Activated naive CD4-positive, alpha-beta T cell treated with anti-CD3 and anti-CD28 coated beads for 36 hours (primary cell): Measurements from ENCODE around the gene SLC17A7. TPM values are rescaled to one million over a fixed set of nuclear protein-coding genes. Genes with fewer than 3 reads are reported as not detected.

ENCODE experiments used
- total RNA-seq, 2 experiments: library from RNA; stranded (reverse); gene quantifications; one replicate each; pipeline ENCODE4 v1.2.3, GENCODE V29; 2021

Gene SLC17A7
- total RNA-seq, 2 experiments from 2014 or later = 0.12 TPM

Other genes starting within 250 kb of the SLC17A7 start
- under 1 TPM; 0.77 to 0.98 TPM for gene SLC6A16, start 116.3 kb downstream of the SLC17A7 start, total RNA-seq
- 100 to 1,000 TPM; 182 to 189 TPM for gene CD37, start 106.1 kb downstream of the SLC17A7 start, total RNA-seq
- gene TEAD2, start 79.1 kb downstream of the SLC17A7 start, total RNA-seq = under 1 TPM in 1 of 2 experiments, not detected in 1; 0.20 TPM
- gene DKKL1, start 77.7 kb downstream of the SLC17A7 start, total RNA-seq = not detected
- 1 to 10 TPM; 2.4 to 3.2 TPM for gene KASH5, start 53.3 kb downstream of the SLC17A7 start, total RNA-seq
- not detected for gene PTH2, start 18.1 kb downstream of the SLC17A7 start, total RNA-seq
- not detected for gene GFY, start 16.1 kb downstream of the SLC17A7 start, total RNA-seq
- 10 to 100 TPM; 80.7 to 84.4 TPM for gene PIH1D1, start 10.3 kb upstream of the SLC17A7 start, total RNA-seq
- 10 to 100 TPM; 43.4 to 46.8 TPM for gene ALDH16A1, start 11.7 kb upstream of the SLC17A7 start, total RNA-seq
- 10 to 100 TPM; 23.9 to 28.4 TPM for gene FLT3LG, start 32.7 kb upstream of the SLC17A7 start, total RNA-seq
- gene RPL13A, start 46.1 kb upstream of the SLC17A7 start, total RNA-seq = 1,000 to 10,000 TPM; 4,441 to 4,607 TPM
- 1,000 to 10,000 TPM; 3,906 to 3,945 TPM for gene RPS11, start 54.9 kb upstream of the SLC17A7 start, total RNA-seq
- gene FCGRT, start 71.1 kb upstream of the SLC17A7 start, total RNA-seq = 10 to 100 TPM; 15.7 to 17.1 TPM
- gene RCN3, start 86.5 kb upstream of the SLC17A7 start, total RNA-seq = 1 to 10 TPM; 6.7 to 7.2 TPM
- 10 to 100 TPM; 76.4 to 77.4 TPM for gene NOSIP, start 139.0 kb upstream of the SLC17A7 start, total RNA-seq
- gene PRRG2, start 139.8 kb upstream of the SLC17A7 start, total RNA-seq = under 1 TPM; 0.52 TPM
- 10 to 100 TPM; 16.4 to 16.9 TPM for gene PRR12, start 149.7 kb upstream of the SLC17A7 start, total RNA-seq
- 1 to 10 TPM; 7.2 to 7.8 TPM for gene RRAS, start 198.6 kb upstream of the SLC17A7 start, total RNA-seq
- 10 to 100 TPM; 39.9 to 41.9 TPM for gene SCAF1, start 200.7 kb upstream of the SLC17A7 start, total RNA-seq
- 10 to 100 TPM; 85.2 to 97.8 TPM for gene IRF3, start 224.3 kb upstream of the SLC17A7 start, total RNA-seq
- 10 to 100 TPM; 70.5 to 75.6 TPM for gene BCL2L12, start 224.4 kb upstream of the SLC17A7 start, total RNA-seq
- gene PRMT1, start 235.7 kb upstream of the SLC17A7 start, total RNA-seq = 100 to 1,000 TPM; 380 to 394 TPM
- gene ADM5, start 248.1 kb upstream of the SLC17A7 start, total RNA-seq = 1 to 10 TPM; 1.4 to 1.8 TPM
- gene CPT1C, start 249.6 kb upstream of the SLC17A7 start, total RNA-seq = under 1 TPM; 0.32 to 0.48 TPM